Neuronal stem cell (in vitro differentiated cells): ENCODE measurements around the gene CAMTA1.

Experiments used
- DNase-seq: peaks from one replicate; pipeline ENCODE4 v3.0.0-alpha.2; 2013; ENCODE audit warnings: low spot score
- H2AFZ ChIP-seq: one replicate; pipeline ENCODE4 v1.6.1; 2013; ENCODE audit warnings: mild to moderate bottlenecking, low read length, inconsistent platforms
- H2AK5ac ChIP-seq: 2 replicates; pipeline ENCODE4 v1.6.1; 2013; ENCODE audit warnings: low read depth, mild to moderate bottlenecking, inconsistent platforms, low read length, moderate library complexity, mixed read lengths
- H2BK120ac ChIP-seq: 2 replicates; pipeline ENCODE4 v1.6.1; 2013; ENCODE audit warnings: low read depth, mild to moderate bottlenecking, inconsistent platforms, low read length, moderate library complexity, mixed read lengths
- H2BK12ac ChIP-seq: one replicate; pipeline ENCODE4 v1.6.1; 2013; ENCODE audit warnings: low read length, inconsistent platforms
- H2BK15ac ChIP-seq: 2 replicates; pipeline ENCODE4 v1.6.1; 2013; ENCODE audit warnings: mild to moderate bottlenecking, low read length, inconsistent platforms, mixed read lengths
- H2BK5ac ChIP-seq: one replicate; pipeline ENCODE4 v1.6.1; 2013; ENCODE audit warnings: inconsistent platforms, mild to moderate bottlenecking, low read length, moderate library complexity
- H3K14ac ChIP-seq: one replicate; pipeline ENCODE4 v1.6.1; 2013; ENCODE audit warnings: low read length, inconsistent platforms
- H3K18ac ChIP-seq: 2 replicates; pipeline ENCODE4 v1.6.1; 2013; ENCODE audit warnings: low read length, inconsistent platforms
- H3K23ac ChIP-seq: 2 replicates; pipeline ENCODE4 v1.6.1; 2013; ENCODE audit warnings: low read depth, mild to moderate bottlenecking, mixed read lengths, low read length, inconsistent platforms; ENCODE audit not compliant: poor library complexity
- H3K27ac ChIP-seq: replicated peaks from 3 replicates; pipeline ENCODE4 v1.5.1; 2013; ENCODE audit warnings: low read length, inconsistent platforms
- H3K27me3 ChIP-seq, 3 experiments: 2 replicates each; pipeline ENCODE4 v1.6.1; 2013; ENCODE audit warnings: low read length in 3 of 3, mild to moderate bottlenecking in 2 of 3, inconsistent platforms in 1 of 3, low read depth in 1 of 3, mixed read lengths in 1 of 3, moderate library complexity in 1 of 3; ENCODE audit not compliant: control insufficient read depth in 3 of 3, insufficient read depth in 3 of 3
- H3K36me3 ChIP-seq, 2 donors: replicated peaks in 1 of 2; 2 replicates each; pipeline ENCODE4 v1.6.1; 2013; ENCODE audit warnings: low read length in 2 of 2; ENCODE audit not compliant: control insufficient read depth in 2 of 2, insufficient read depth in 2 of 2
- H3K4ac ChIP-seq: 2 replicates; pipeline ENCODE4 v1.6.1; 2013; ENCODE audit warnings: inconsistent platforms, mild to moderate bottlenecking, low read length, moderate library complexity
- H3K4me1 ChIP-seq, 2 donors: 1 replicate in 1 of 2; 2 replicates in 1 of 2; pipeline ENCODE4 v1.6.1; 2013; ENCODE audit warnings: low read length in 2 of 2, low read depth in 1 of 2; ENCODE audit not compliant: control insufficient read depth in 2 of 2, insufficient read depth in 1 of 2
- H3K4me2 ChIP-seq: one replicate; pipeline ENCODE4 v1.6.1; 2013; ENCODE audit warnings: mild to moderate bottlenecking, low read length, inconsistent platforms; ENCODE audit not compliant: insufficient read depth, poor library complexity, severe bottlenecking
- H3K4me3 ChIP-seq, 2 donors: 2 replicates each; pipeline ENCODE4 v1.5.1; 2013; ENCODE audit warnings: low read length in 2 of 2, mild to moderate bottlenecking in 2 of 2, inconsistent platforms in 1 of 2, moderate library complexity in 1 of 2
- H3K79me1 ChIP-seq: one replicate; pipeline ENCODE4 v1.6.1; 2013; ENCODE audit warnings: low read depth, mild to moderate bottlenecking, inconsistent platforms, low read length, moderate library complexity
- H3K9ac ChIP-seq: one replicate; pipeline ENCODE4 v1.6.1; 2013; ENCODE audit warnings: mild to moderate bottlenecking, low read depth, low read length, inconsistent platforms; ENCODE audit not compliant: poor library complexity
- H3K9me3 ChIP-seq, 2 donors: replicated peaks in 1 of 2; 2 replicates each; pipeline versions ENCODE3 to v1.6.1; 2013; ENCODE audit warnings: low read length in 2 of 2, mild to moderate bottlenecking in 2 of 2, inconsistent platforms in 1 of 2, low read depth in 1 of 2, mixed read lengths in 1 of 2, moderate library complexity in 1 of 2; ENCODE audit not compliant: control insufficient read depth in 2 of 2, insufficient read depth in 1 of 2
- H4K8ac ChIP-seq: one replicate; pipeline ENCODE4 v1.6.1; 2013; ENCODE audit warnings: low read depth, mild to moderate bottlenecking, inconsistent platforms, low read length, moderate library complexity
- H4K91ac ChIP-seq: one replicate; pipeline ENCODE4 v1.6.1; 2013; ENCODE audit warnings: low read length, low read depth, mild to moderate bottlenecking, inconsistent platforms; ENCODE audit not compliant: poor library complexity
- WGBS, 2 donors: extraction: QIAGEN DNeasy Blood & Tissue Kit; methylation state at CpG; one replicate each; pipeline ENCODE4 v1.1.7; 2013; ENCODE audit warnings: missing lambda C conversion rate in 2 of 2, mixed read lengths in 1 of 2; ENCODE audit not compliant: insufficient read length in 2 of 2, insufficient replicate concordance in 1 of 2; ENCODE audit errors: extremely low coverage in 2 of 2; 5-methylcytosine and 5-hydroxymethylcytosine counted together

Gene CAMTA1

DNA sequence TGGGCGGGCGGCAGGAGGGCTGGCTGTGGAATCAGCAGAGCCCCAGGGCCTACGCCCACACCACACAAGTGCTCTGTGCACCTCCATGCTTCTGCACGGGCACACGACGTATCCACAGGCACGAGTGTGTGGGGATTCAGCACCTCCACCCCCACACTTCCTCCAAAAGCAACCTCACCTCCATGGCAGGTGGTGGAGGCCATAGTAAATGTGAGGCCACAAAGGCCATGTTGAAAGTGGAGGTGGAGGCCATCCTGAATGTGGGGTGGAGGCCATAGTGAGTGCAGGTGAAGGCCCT lies 860.4 kb downstream of the CAMTA1 start:
- Histone ChIP-seq H3K4me2 (no peak overlapping the region), H4K91ac (peak overlapping the region; percentile 28), H3K36me3 (no peaks in the 10 kb centered on the region), H2BK12ac (no peak overlapping the region), H3K18ac (peak overlapping the region; percentile 3), H3K4me3 (peak overlapping the region in 1 of 2 donors; percentile 19), H3K4me1 (peaks cover under 1 to 17% of the 10 kb centered on the region in 2 donors), H2BK15ac (no peak overlapping the region), H2AK5ac (no peak overlapping the region), H3K23ac (no peak overlapping the region), H2BK120ac (no peak overlapping the region), H3K27me3 (peaks cover 0 to 37% (median 0%) of the 10 kb centered on the region in 3 experiments), H3K9ac (no peak overlapping the region), H3K9me3 (no peaks in the 10 kb centered on the region), H3K79me1 (no peaks in the 10 kb centered on the region), H3K4ac (no peak overlapping the region), H3K27ac (no peak overlapping the region), H2AFZ (no peak overlapping the region), H4K8ac (no peak overlapping the region), H3K14ac (no peak overlapping the region), H2BK5ac (no peak overlapping the region)
- no CpG with 5 or more reads among the region's 7 CpGs for WGBS, 2 donors
- no peak for DNase-seq

DNA sequence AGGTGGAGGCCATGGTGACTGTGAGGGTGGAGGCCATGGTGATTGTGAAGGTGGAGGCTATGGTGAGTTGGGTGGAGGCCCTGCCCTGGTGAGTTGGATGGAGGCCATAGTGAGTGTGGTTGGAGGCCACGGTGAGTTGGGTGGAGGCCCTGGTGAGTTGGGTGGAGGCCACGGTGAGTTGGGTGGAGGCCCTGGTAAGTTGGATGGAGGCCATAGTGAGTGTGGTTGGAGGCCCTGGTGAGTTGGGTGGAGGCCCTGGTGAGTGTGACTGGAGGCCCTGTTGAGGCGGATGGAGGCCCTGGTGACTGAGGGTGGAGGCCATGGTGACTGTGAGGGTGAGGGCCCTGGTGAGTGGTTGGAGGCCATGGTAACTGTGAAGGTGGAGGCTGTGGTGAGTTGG lies 860.9 kb downstream of the CAMTA1 start:
- WGBS, 2 donors: no CpG with 5 or more reads among the region's 3 CpGs
- Histone ChIP-seq H2AK5ac (peak overlapping the region; percentile 49), H3K18ac (no peak overlapping the region), H3K9ac (peak overlapping the region; percentile 50), H3K4ac (no peak overlapping the region), H4K8ac (no peak overlapping the region), H3K4me3 (no peak overlapping the region), H3K27ac (no peak overlapping the region), H2BK15ac (peak overlapping the region; percentile 59), H3K9me3 (no peaks in the 10 kb centered on the region), H2BK5ac (no peak overlapping the region), H2BK12ac (no peak overlapping the region), H2AFZ (no peak overlapping the region), H3K27me3 (peaks cover 0 to 33% (median 0%) of the 10 kb centered on the region in 3 experiments), H4K91ac (no peak overlapping the region), H3K4me2 (no peak overlapping the region), H2BK120ac (no peak overlapping the region), H3K36me3 (no peaks in the 10 kb centered on the region), H3K79me1 (no peaks in the 10 kb centered on the region), H3K14ac (no peak overlapping the region), H3K23ac (peak overlapping the region; percentile 28), H3K4me1 (peaks cover 5 to 19% of the 10 kb centered on the region in 2 donors)
- DNase-seq: no peak

DNA sequence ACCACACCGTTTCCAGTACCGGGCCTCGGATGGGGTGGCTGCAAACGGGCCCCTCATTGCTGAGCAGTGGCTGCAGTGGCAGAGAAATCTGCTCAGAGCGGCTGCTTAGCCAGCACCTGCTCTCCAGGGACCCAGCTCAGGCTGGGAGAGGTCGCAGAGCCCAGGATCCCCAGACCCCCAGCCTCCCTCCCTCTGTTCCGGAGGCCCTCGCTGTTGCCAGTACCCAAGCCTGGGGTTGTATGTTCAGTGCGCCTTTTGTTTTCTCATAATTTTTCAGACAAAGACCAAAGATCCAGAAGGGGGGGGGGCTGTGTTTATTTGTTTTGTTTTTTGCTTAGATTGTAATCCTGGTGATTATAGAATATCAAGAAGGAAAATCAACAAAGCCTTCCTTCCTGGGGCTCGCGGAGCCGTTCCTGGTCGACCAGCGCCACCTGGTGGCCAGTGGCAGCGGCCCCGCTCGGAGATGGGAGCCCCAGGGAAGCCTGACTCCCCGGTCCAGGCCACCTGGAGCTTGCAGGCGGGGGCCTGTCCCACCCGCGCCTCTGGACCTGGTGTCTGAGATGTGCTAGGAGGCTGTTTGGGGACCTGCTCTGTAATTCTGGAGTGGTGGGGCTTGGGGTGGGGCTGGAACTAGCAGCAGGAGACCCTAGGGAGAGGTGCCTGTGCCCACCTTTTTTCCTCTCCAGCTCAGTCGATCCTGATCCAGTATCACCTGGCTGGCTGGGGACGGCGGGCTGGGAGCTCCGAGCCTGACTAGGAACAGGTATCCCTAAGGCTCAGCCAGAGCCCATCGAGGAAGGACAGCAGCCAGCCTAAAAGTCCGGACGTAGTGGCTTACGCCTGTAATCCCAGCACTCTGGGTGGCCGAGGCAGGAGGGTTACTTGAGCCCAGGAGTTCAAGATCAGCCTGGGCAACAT lies 862.0 kb downstream of the CAMTA1 start:
- Histone ChIP-seq H2AFZ (no peak overlapping the region), H4K91ac (no peak overlapping the region), H2AK5ac (peak overlapping the region; percentile 49)

DNA sequence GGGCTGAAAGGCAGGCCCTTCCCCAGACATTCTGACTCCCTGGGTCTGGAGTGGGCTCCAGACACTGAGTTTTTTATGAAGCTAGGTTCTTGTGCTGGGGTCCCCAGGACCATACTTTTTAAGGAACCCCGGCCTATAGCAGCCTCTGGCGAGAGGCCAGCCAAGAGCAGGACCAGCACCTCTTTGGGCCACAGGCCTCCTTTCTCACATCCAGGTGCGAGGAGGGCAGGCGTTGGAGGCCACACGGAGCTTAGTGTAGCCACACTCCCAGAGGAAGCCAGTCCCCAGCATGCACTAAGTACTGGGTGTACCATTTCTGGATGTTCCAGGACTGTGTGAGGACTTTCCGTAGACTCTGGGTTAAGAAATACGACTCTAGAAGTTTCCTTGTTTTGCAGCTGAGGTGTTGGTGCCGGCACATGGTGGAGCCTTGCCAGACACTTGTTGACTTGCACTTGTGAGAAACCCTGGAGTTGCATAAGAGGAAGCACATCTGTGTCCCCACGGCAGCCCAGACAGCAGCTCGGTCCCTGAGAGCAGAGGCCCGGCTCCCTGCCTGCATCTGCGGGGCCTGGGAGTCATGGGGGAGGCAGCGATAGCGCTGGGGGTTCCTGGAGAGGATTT lies 863.6 kb downstream of the CAMTA1 start:
- no peak overlapping the region for H3K4me3 ChIP-seq
- peaks cover 0 to 27% (median 0%) of the 10 kb centered on the region in 3 experiments for H3K27me3 ChIP-seq
- H4K8ac ChIP-seq: no peak overlapping the region
- H3K4ac ChIP-seq: no peak overlapping the region
- no peak overlapping the region for H3K27ac ChIP-seq
- H2BK15ac ChIP-seq: no peak overlapping the region
- no peak for DNase-seq
- H3K79me1 ChIP-seq: no peaks in the 10 kb centered on the region
- no peak overlapping the region for H2BK5ac ChIP-seq
- peaks cover 7% of the 10 kb centered on the region in 2 donors for H3K4me1 ChIP-seq
- H3K4me2 ChIP-seq: no peak overlapping the region
- no peak overlapping the region for H2BK120ac ChIP-seq
- no peak overlapping the region for H2AFZ ChIP-seq
- no peak overlapping the region for H3K18ac ChIP-seq
- H2BK12ac ChIP-seq: no peak overlapping the region
- H3K36me3 ChIP-seq: no peaks in the 10 kb centered on the region
- no peak overlapping the region for H2AK5ac ChIP-seq
- no peak overlapping the region for H3K23ac ChIP-seq
- no peak overlapping the region for H3K14ac ChIP-seq
- H4K91ac ChIP-seq: no peak overlapping the region
- no CpG with 5 or more reads among the region's 14 CpGs for WGBS, 2 donors
- H3K9me3 ChIP-seq: no peaks in the 10 kb centered on the region
- no peak overlapping the region for H3K9ac ChIP-seq

More for the DNA sequence above, 862.0 kb downstream of the CAMTA1 start:
- H3K4me1 ChIP-seq: peaks cover 7 to 18% of the 10 kb centered on the region in 2 donors
- H3K4ac ChIP-seq: no peak overlapping the region
- H2BK5ac ChIP-seq: no peak overlapping the region
- peak overlapping the region; percentile 90 for H3K18ac ChIP-seq
- H3K4me3 ChIP-seq: no peak overlapping the region
- H3K23ac ChIP-seq: peak overlapping the region; percentile 3
- WGBS, 2 donors: no CpG with 5 or more reads among the region's 30 CpGs
- no peak overlapping the region for H3K27ac ChIP-seq
- H2BK12ac ChIP-seq: no peak overlapping the region
- no peak overlapping the region for H3K14ac ChIP-seq
- no peaks in the 10 kb centered on the region for H3K36me3 ChIP-seq
- H3K4me2 ChIP-seq: no peak overlapping the region
- no peak overlapping the region for H2BK15ac ChIP-seq
- no peak overlapping the region for H2BK120ac ChIP-seq
- no peak overlapping the region for H4K8ac ChIP-seq
- peaks cover 0 to 28% (median 0%) of the 10 kb centered on the region in 3 experiments for H3K27me3 ChIP-seq
- no peaks in the 10 kb centered on the region for H3K9me3 ChIP-seq
- no peak overlapping the region for H3K9ac ChIP-seq
- peak; percentile 59 for DNase-seq
- H3K79me1 ChIP-seq: no peaks in the 10 kb centered on the region
